GM19468 (cell line): ENCODE measurements around the gene HOXD12.

Experiments used
- ATAC-seq: cut with Tn5 transposase; IDR thresholded peaks from one replicate; pipeline ENCODE4 v1.9.1; 2021; ENCODE audit warnings: mild to moderate bottlenecking, moderate library complexity, moderate number of reproducible peaks; ENCODE audit not compliant: unreplicated experiment; ENCODE audit errors: extremely low read depth

Gene HOXD12

GRCh38 chr2:176128982-176129796, 29.6 kb downstream of the HOXD12 start, which contains the start of gene HOXD8:
HOXD8 (plus strand) TSS chr2:176129705; CDS start chr2:176130367, 662 bp downstream.
- no peak for ATAC-seq

- ATAC-seq: no peak
These were observed 30.2 kb downstream of the HOXD12 start for GRCh38 chr2:176129813-176130146.

GRCh38 chr2:176130147-176130956, 30.8 kb downstream of the HOXD12 start:
- no peak for ATAC-seq

- no peak for ATAC-seq
These were observed 31.6 kb downstream of the HOXD12 start for GRCh38 chr2:176130957-176131847.

- no peak for ATAC-seq
These were observed 32.2 kb downstream of the HOXD12 start for GRCh38 chr2:176131848-176132158.

GRCh38 chr2:176132205-176133171, 32.9 kb downstream of the HOXD12 start:
- no peak for ATAC-seq

- no peak for ATAC-seq
These were observed 33.8 kb downstream of the HOXD12 start for GRCh38 chr2:176133389-176133788.

GRCh38 chr2:176134035-176134434, 34.4 kb downstream of the HOXD12 start:
- no peak for ATAC-seq

- no peak for ATAC-seq
These were observed 35.4 kb downstream of the HOXD12 start for GRCh38 chr2:176135035-176135440.

GRCh38 chr2:176136374-176137251, 37.0 kb downstream of the HOXD12 start:
- ATAC-seq: no peak

GRCh38 chr2:176137252-176137580, 37.6 kb downstream of the HOXD12 start:
- ATAC-seq: no peak

GRCh38 chr2:176137906-176138305, 38.3 kb downstream of the HOXD12 start:
- ATAC-seq: no peak

- no peak for ATAC-seq
These were observed 38.9 kb downstream of the HOXD12 start for GRCh38 chr2:176138526-176138922.

- ATAC-seq: no peak
These were observed 39.5 kb downstream of the HOXD12 start for GRCh38 chr2:176138923-176139660.

GRCh38 chr2:176139661-176140512, 40.3 kb downstream of the HOXD12 start:
- ATAC-seq: no peak

- peak; percentile 76 for ATAC-seq
These were observed 41.1 kb downstream of the HOXD12 start for GRCh38 chr2:176140513-176141317.
